A673 (cell line): Measurements from ENCODE around the gene PAX5. TPM values are rescaled to one million over a fixed set of nuclear protein-coding genes. Genes with fewer than 3 reads are reported as not detected.

ENCODE experiments used
- BruUV-seq: library from RNA; stranded (reverse); fragments of 400-500 nt; replicated peaks from 2 replicates; lab custom pipeline; 2021; lab: Mats Ljungman, UMichigan
- CTCF ChIA-PET: fragments of 300-600 bp; sonication (Branson Sonifier 250); formaldehyde crosslinking; loops from one replicate; lab custom pipeline; 2022; ENCODE audit warnings: antibody characterized with exemption; lab: Charles Lee
- POLR2A ChIA-PET: fragments of 300-600 bp; sonication (Branson Sonifier 250); formaldehyde crosslinking; loops from one replicate; lab custom pipeline; 2022; ENCODE audit warnings: antibody characterized with exemption; ENCODE audit not compliant: low non-redundant PET; lab: Charles Lee
- DNase-seq: peaks from one replicate; pipeline ENCODE4 v3.0.0-alpha.2; 2015; ENCODE audit warnings: low spot score
- H3K27ac ChIP-seq: fragments of 200-600 bp; sonication (generic); 2 replicates; pipeline ENCODE4 v1.5.1; 2016; ENCODE audit warnings: mixed run types, low read depth, mild to moderate bottlenecking, mixed read lengths, antibody characterized with exemption, low read length; ENCODE audit not compliant: poor library complexity, severe bottlenecking
- H3K27me3 ChIP-seq: fragments of 200-600 bp; sonication (generic); replicated peaks from 2 replicates; pipeline ENCODE4 v1.6.1; 2017; ENCODE audit warnings: mixed run types, low read depth, mild to moderate bottlenecking, mixed read lengths, antibody characterized with exemption, low read length; ENCODE audit not compliant: insufficient read depth, poor library complexity
- H3K36me3 ChIP-seq: fragments of 200-600 bp; sonication (generic); 2 replicates; pipeline ENCODE4 v1.6.1; 2016; ENCODE audit warnings: mixed run types, mild to moderate bottlenecking, mixed read lengths, antibody characterized with exemption, low read length; ENCODE audit not compliant: insufficient read depth, poor library complexity, severe bottlenecking
- H3K4me1 ChIP-seq: fragments of 200-600 bp; sonication (generic); 2 replicates; pipeline ENCODE4 v1.6.1; 2017; ENCODE audit warnings: mixed run types, mild to moderate bottlenecking, mixed read lengths, antibody characterized with exemption, low read length; ENCODE audit not compliant: insufficient read depth, poor library complexity, severe bottlenecking
- H3K4me3 ChIP-seq: fragments of 200-600 bp; sonication (generic); 2 replicates; pipeline ENCODE4 v1.5.1; 2016; ENCODE audit warnings: low read depth, mixed run types, mild to moderate bottlenecking, mixed read lengths, low read length; ENCODE audit not compliant: poor library complexity, severe bottlenecking
- H3K9me3 ChIP-seq: fragments of 200-600 bp; sonication (generic); 2 replicates; pipeline ENCODE4 v1.6.1; 2016; ENCODE audit warnings: mixed run types, low read depth, mild to moderate bottlenecking, mixed read lengths, antibody characterized with exemption, low read length; ENCODE audit not compliant: poor library complexity, severe bottlenecking
- EZH2 ChIP-seq: fragments of 200-600 bp; sonication (generic); IDR thresholded peaks from 2 replicates; pipeline ENCODE4 v1.6.1; 2017; ENCODE audit warnings: borderline replicate concordance, low read depth, mild to moderate bottlenecking, mixed read lengths, antibody characterized with exemption, low read length; ENCODE audit not compliant: poor library complexity, severe bottlenecking
- intact Hi-C: fragments of 100-400 bp; cut with micrococcal nuclease; formaldehyde crosslinking; loops from one replicate; pipeline ENCODE4 v1.10.0; 2022; ENCODE audit not compliant: unreplicated experiment
- total RNA-seq: library from RNA; stranded (reverse); gene quantifications from 2 replicates; pipeline ENCODE4 v1.2.3, GENCODE V29; 2021
- TF ChIP-seq, protein P1 (sequence below): fragments of 300-800, 200-600 bp; sonication (generic); conservative IDR thresholded peaks from 2 replicates; pipeline ENCODE4 v1.5.1; 2017; ENCODE audit warnings: low read depth, mild to moderate bottlenecking, antibody characterized with exemption, low read length, moderate library complexity, mixed read lengths

Gene PAX5
- total RNA-seq, 1 experiment from 2014 or later: 5.5 TPM

DNA sequence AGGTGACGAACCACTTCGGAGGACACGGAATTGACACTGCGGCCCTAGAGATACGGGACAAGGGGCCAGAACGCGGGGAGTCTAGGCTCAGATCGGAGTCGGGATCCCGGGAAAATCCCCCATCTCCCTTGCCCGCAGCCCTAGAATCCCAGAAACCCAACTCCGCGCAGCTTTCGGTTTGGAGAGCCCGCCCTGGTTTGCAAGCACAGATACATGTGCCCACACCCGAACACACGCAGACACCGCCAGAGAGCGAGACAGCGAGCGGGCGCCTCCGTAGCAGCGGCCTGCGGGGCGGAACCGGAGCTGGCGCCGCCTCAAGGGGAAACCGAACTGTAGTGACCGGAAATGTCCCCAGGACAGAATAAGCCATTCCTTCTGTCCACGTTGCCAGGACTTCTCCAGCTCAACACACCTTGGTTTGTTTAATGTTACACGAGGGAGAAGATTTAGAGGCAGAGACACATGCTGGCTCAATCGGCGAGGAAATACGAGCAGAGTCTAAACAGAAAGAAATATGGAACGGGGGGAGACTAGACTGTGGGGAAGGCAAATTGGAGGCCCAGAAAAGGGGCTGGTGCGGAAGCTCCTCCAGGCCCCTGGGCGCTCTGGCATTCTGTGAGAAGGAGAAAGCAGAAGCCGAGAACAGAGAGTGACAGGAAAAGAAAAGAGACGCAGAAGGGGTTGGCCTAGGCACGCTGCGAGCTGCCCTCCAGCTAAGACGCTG lies 2.9 kb upstream of the PAX5 start:
- ChIA-PET CTCF (interaction anchor here (0.6 to 1.2 kb wide), 2 partner anchors 41 to 140 kb away, joined by 3 read pairs; no protein-coding TSS in a partner anchor), POLR2A (no interaction called here)
- DNase-seq: peak; percentile 83

DNA sequence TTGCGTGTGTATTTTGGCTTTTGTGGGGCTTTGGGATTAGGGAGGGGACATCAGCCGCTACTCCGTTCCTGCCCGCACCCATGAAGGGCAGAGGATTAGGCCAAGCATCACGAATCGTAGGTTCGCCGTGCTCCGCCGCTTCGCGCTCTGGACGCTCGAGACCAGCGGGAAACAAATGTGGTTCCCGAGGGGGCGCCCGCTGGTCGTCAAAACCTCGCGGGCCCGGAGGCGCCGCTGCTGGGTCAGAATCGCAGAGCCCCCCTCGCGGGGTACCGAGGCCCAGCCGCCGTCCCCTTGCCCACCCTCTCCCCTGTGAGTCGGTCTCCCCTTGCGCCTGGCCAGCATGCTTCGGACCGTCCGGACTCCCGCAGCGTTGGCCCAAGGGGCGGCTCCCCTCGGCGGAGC lies 2.3 kb upstream of the PAX5 start:
- ChIA-PET POLR2A (no interaction called here), CTCF (no interaction called here)
- Histone ChIP-seq H3K4me3 (peak overlapping the region; percentile 54), H3K9me3 (no peaks in the 10 kb centered on the region), H3K4me1 (peaks cover 12% of the 10 kb centered on the region), H3K36me3 (no peaks in the 10 kb centered on the region), H3K27ac (peak overlapping the region; percentile 57), H3K27me3 (no peaks in the 10 kb centered on the region)
- BruUV-seq: no TSS peak
- intact Hi-C loops: no loop called here
- TF ChIP-seq, protein P1, sequence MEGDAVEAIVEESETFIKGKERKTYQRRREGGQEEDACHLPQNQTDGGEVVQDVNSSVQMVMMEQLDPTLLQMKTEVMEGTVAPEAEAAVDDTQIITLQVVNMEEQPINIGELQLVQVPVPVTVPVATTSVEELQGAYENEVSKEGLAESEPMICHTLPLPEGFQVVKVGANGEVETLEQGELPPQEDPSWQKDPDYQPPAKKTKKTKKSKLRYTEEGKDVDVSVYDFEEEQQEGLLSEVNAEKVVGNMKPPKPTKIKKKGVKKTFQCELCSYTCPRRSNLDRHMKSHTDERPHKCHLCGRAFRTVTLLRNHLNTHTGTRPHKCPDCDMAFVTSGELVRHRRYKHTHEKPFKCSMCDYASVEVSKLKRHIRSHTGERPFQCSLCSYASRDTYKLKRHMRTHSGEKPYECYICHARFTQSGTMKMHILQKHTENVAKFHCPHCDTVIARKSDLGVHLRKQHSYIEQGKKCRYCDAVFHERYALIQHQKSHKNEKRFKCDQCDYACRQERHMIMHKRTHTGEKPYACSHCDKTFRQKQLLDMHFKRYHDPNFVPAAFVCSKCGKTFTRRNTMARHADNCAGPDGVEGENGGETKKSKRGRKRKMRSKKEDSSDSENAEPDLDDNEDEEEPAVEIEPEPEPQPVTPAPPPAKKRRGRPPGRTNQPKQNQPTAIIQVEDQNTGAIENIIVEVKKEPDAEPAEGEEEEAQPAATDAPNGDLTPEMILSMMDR: 0 out of 2 replicates have a peak, but pooled peaks have one; percentile 17
- no peak for TF ChIP-seq EZH2
- DNase-seq: peak; percentile 62

More for the DNA sequence above, 2.9 kb upstream of the PAX5 start:
- no peaks in the 10 kb centered on the region for H3K27me3 ChIP-seq
- TF ChIP-seq EZH2: no peak
- TF ChIP-seq, protein P1: no peak
- H3K4me1 ChIP-seq: peaks cover 12% of the 10 kb centered on the region
- peak overlapping the region; percentile 57 for H3K27ac ChIP-seq
- H3K4me3 ChIP-seq: peak overlapping the region; percentile 54
- no TSS peak for BruUV-seq
- intact Hi-C loops: no loop called here
- H3K36me3 ChIP-seq: no peaks in the 10 kb centered on the region
- no peaks in the 10 kb centered on the region for H3K9me3 ChIP-seq

DNA sequence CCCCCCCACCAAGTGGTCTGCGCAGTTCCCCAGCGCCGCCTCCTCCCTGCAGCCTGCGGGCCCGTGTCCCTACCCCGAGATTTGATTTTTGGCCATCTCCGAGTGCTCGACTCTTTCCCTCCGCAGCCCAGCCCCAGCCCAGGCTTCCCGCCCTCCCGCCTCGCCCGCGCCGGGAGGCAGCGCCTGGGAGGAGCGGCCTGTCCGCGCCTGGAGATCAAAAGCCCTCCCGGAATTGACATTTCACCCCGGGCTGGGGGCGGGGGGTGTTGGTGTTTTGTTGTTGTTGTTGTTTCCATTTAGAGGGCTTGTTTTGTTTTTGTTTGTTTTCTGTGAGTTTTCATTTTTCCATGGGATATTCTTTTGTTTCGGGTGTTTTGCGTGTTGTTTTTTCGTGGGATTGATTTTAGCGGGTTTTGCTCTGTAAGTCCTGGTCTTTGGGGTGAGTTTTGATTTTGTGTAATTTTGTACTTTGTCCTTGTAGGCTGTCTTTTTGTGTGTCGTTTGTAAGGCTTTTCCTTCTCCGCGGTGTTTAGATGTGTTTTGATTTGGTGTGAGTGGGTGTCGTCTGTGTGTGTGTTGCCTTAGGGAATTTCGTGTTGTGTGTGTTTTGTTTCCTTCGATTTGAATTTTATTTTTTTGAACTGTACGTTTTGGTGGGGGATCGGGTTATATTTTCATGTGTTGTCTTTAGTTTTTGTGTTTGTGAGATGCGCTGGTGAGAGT lies 1.7 kb upstream of the PAX5 start:
- Histone ChIP-seq H3K4me3 (peak overlapping the region; percentile 54), H3K27ac (no peak overlapping the region), H3K27me3 (no peaks in the 10 kb centered on the region), H3K9me3 (no peaks in the 10 kb centered on the region), H3K36me3 (no peaks in the 10 kb centered on the region), H3K4me1 (peaks cover 12% of the 10 kb centered on the region)
- TF ChIP-seq, protein P1: no peak
- no peak for TF ChIP-seq EZH2
- intact Hi-C loops: no loop called here
- CTCF ChIA-PET: no interaction called here
- POLR2A ChIA-PET: no interaction called here
- DNase-seq: no peak
- no TSS peak for BruUV-seq
